GM19397 (cell line): ENCODE data around the gene AGAP1.

ENCODE experiments used
- ATAC-seq: cut with Tn5 transposase; IDR thresholded peaks from one replicate; pipeline ENCODE4 v1.9.1; 2021; ENCODE audit warnings: mild to moderate bottlenecking, moderate library complexity; ENCODE audit not compliant: unreplicated experiment

AGAP1 gene

GRCh38 chr2:235507928-235508327 is 14.1 kb downstream of the AGAP1 start:
- ATAC-seq = no peak

- no peak for ATAC-seq
Measured at GRCh38 chr2:235508371-235509160, 14.7 kb downstream of the AGAP1 start.

- ATAC-seq = no peak
Measured at GRCh38 chr2:235510318-235510717, 16.5 kb downstream of the AGAP1 start.

- ATAC-seq = no peak
Measured at GRCh38 chr2:235511187-235511661, 17.4 kb downstream of the AGAP1 start.

- no peak for ATAC-seq
Measured at GRCh38 chr2:235511751-235512698, 18.2 kb downstream of the AGAP1 start.

- no peak for ATAC-seq
Measured at GRCh38 chr2:235512699-235513053, 18.8 kb downstream of the AGAP1 start.

- ATAC-seq = no peak
Measured at GRCh38 chr2:235513984-235514626, 20.3 kb downstream of the AGAP1 start.

- ATAC-seq = no peak
Measured at GRCh38 chr2:235514627-235515363, 21.0 kb downstream of the AGAP1 start.

GRCh38 chr2:235515364-235515742 is 21.5 kb downstream of the AGAP1 start:
- ATAC-seq = no peak

- ATAC-seq = no peak
Measured at GRCh38 chr2:235515821-235516220, 22.0 kb downstream of the AGAP1 start.

- ATAC-seq = no peak
Measured at GRCh38 chr2:235516257-235516656, 22.4 kb downstream of the AGAP1 start.

- no peak for ATAC-seq
Measured at GRCh38 chr2:235518322-235519090, 24.7 kb downstream of the AGAP1 start.

GRCh38 chr2:235520787-235521186 is 26.9 kb downstream of the AGAP1 start:
- no peak for ATAC-seq

GRCh38 chr2:235521844-235522243 is 28.0 kb downstream of the AGAP1 start:
- ATAC-seq = no peak

- ATAC-seq = no peak
Measured at GRCh38 chr2:235523021-235523420, 29.2 kb downstream of the AGAP1 start.

GRCh38 chr2:235523486-235524150 is 29.8 kb downstream of the AGAP1 start:
- ATAC-seq = no peak

- no peak for ATAC-seq
Measured at GRCh38 chr2:235526166-235526565, 32.3 kb downstream of the AGAP1 start.

- no peak for ATAC-seq
Measured at GRCh38 chr2:235527806-235528469, 34.1 kb downstream of the AGAP1 start.

- no peak for ATAC-seq
Measured at GRCh38 chr2:235529621-235530020, 35.8 kb downstream of the AGAP1 start.
